COLO829 (cell line): ENCODE data around the gene MYLK4.
A peak's percentile ranks its signal among the peaks of the same experiment; 100 is the strongest.

ENCODE experiments used
- DNase-seq: peaks from one replicate; pipeline ENCODE4 v3.0.0; 2012; ENCODE audit warnings: low spot score

MYLK4 gene

DNA sequence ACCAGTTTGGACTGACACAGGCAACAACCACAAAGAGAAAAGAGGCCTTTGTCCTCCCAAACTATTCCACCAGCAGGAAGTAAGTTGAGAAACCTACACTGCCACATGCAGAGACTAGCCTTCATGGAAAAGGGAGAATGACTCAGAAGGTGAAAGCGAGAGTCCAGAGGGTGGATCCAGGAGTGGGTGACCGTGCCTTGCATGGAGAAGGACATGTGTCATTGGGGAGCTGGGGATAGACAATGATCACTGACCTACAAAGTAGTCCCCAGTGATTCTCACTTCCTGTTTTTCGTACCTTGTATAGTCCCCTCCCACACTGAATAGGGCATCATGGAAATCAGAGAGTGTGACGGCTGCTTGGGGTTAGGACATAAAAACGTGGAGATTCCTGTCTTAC, 91.9 kb downstream of the MYLK4 start:
- DNase-seq = peak; percentile 70

- no peak for DNase-seq
Measured at GRCh38 chr6:2656460-2657079, 94.2 kb downstream of the MYLK4 start.

- DNase-seq = no peak
Measured at GRCh38 chr6:2655844-2656433, 94.8 kb downstream of the MYLK4 start.

- no peak for DNase-seq
Measured at GRCh38 chr6:2653369-2654032, 97.2 kb downstream of the MYLK4 start.

DNA sequence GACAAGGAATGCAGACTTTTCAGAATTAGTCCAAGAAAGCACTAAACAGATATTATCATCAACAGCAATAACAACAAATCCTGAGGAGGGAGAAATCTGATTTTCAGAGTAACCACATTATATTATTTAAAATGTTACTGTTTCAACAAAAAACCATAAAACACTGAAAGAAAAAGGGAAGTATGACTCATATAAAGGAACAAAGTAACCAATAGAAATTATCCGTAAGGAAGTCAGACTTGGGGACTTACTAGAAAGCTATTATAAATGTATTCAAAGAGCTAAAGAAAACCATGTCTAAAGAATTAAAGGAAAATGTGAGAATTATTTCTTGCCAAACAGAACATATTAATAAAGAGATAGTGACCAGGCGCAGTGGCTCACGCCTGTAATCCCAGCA, 98.1 kb downstream of the MYLK4 start:
- no peak for DNase-seq

GRCh38 chr6:2651961-2652360, 98.8 kb downstream of the MYLK4 start:
- no peak for DNase-seq

GRCh38 chr6:2651536-2651935, 99.2 kb downstream of the MYLK4 start:
- DNase-seq = no peak

GRCh38 chr6:2646346-2646745, 104.4 kb downstream of the MYLK4 start:
- no peak for DNase-seq

GRCh38 chr6:2643935-2644539, 106.7 kb downstream of the MYLK4 start:
- DNase-seq = peak; percentile 53

- no peak for DNase-seq
Measured at GRCh38 chr6:2643130-2643529, 107.6 kb downstream of the MYLK4 start.

GRCh38 chr6:2641044-2641725, 109.5 kb downstream of the MYLK4 start:
- no peak for DNase-seq

DNA sequence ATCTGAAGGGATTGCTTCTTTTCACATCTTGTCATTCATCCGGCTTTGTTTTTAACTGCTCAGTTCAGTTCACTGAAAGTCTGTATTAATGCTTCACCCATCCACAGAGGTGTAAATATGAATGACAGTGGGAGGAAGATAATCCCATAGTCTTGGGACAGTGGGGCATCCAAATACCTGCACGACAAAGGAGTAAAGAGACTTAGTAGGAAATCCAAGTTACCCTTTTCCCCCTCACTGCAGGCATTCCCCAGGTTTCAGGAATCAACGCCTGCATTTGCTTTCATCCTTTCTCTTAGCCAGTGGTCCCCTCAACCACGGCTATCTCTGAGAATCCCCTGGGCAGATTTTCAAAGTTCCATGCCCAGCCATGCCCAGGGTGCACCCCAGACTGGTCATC, 110.2 kb downstream of the MYLK4 start:
- no peak for DNase-seq

- DNase-seq = no peak
Measured at GRCh38 chr6:2639896-2640295, 110.8 kb downstream of the MYLK4 start.

DNA sequence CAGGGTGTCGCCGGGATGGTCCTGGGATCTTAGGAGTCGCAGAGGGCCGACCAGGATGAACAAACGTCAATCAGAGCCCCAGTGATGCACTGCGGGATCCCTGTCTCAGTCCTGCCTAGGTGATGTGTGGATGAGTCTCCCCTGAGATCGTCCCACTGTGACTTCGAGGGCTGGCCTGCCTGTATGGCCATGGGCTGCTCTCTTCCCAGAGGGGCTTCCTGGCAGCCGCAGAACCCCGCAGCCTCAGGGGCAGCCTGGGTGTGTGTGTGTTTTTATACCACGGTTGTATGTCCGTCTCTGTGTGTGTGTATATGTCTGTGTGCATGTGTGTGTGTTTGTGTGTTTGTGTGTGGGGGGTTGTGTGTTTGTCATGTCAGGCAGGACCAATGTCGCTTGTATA, 111.6 kb downstream of the MYLK4 start:
- DNase-seq = no peak

GRCh38 chr6:2636672-2637071, 114.0 kb downstream of the MYLK4 start:
- no peak for DNase-seq

GRCh38 chr6:2635911-2636310, 114.8 kb downstream of the MYLK4 start:
- DNase-seq = no peak

DNA sequence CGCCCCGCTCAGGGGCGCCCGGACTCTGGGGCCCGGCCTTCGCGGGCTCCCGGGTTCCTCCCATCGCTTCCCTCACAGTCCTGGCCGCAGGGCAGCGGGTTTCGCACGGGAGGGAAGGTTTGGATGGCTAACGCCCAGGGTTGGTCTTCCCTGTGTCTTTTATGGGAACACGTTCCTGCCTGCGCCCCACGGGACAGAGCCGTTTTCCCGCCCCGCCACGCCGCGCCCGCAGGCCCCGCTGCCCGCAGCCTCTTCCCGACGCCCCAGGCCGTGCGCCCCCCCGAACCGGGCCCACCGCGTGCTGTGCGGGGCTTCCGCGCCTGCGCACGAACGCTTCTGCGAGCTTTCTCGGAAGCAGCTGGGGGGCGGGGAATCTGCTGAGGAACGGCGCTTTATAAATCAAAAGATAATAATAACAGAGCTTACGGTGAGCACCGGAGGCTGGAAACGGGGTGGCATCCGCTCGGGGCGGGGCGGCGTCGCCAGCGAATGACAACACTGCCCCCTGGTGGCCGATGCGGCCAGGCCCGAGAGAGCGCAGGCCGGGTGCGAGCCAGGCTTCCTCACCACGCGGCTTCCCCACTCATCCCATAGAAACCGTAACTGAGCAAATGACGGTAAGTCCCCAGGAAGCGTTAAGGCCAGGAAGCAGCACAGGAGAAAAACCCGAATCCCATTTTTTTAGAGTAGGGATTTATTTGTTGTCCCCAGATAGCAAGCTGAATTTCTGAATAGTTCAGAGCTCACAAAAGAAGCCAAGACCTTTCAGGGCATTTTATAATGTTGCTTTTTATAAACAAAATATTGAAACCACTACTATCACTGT, 116.4 kb downstream of the MYLK4 start:
- peak; percentile 73 for DNase-seq

DNA sequence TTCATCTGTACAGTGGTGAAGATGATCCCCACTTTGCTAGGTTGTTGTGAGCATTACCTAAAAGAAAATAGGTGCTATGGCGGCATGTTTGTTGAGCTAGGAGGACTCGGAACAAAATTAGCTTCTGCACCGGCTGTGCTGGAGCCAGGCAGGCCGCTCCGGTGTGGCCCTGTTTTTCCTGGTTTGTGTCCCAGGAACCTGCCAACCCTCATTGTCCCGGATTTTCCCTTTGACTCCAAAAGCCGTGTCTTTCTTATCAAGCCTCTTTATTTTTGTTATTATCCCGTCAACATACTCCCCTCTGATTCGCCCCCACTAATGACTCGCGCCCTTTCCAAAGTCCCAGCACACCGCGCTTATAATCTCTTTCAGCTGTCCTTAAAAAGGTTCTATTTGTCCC, 117.0 kb downstream of the MYLK4 start:
- no peak for DNase-seq

DNA sequence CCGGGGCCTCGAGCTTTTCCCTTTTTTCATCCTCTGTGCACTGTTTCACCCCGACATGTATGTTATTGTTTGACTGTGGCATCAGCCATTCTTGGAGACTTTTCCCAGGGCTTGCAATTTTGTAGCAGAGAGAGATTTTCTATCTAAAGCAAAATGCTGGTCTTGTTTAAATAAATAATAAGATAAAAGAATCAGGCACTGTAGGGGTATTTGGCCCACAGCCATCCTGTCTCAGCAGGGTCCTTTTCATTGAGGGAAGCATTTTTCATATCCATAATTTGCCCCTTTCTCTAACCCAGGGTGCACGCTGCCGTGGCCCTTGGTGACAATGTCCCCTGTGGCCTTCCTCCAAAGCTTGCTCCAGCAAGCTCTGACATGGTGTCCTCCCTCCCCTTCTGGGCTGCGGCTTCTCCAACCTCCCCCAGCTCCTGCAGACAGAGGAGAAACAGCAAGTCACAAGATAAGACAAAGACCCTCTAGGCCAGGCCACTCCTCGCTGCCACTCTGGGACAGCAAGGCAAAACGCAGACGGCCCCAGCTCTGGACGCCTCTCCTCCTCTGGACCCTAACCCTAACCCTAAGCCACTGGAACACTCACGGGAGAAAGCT, 117.6 kb downstream of the MYLK4 start:
- no peak for DNase-seq

DNA sequence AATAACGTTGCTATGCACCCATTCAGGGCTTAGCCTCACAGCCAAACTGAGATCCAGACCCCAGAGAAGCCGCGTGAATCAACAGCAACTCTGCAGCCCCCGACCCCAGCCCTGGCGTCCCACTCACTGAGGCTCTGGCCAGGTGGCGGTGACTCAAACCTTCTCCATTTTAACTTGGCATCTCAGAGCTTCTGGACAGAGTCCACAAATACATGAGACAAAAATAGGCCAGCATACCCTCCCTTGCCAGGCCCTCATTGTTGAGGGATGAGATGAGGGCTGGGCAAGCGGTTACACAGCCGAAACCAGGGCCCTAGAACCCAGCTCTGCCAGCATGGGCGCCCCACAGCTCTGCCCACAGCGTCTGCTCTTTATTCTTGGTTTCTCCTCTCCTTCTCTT, 118.4 kb downstream of the MYLK4 start:
- no peak for DNase-seq

DNA sequence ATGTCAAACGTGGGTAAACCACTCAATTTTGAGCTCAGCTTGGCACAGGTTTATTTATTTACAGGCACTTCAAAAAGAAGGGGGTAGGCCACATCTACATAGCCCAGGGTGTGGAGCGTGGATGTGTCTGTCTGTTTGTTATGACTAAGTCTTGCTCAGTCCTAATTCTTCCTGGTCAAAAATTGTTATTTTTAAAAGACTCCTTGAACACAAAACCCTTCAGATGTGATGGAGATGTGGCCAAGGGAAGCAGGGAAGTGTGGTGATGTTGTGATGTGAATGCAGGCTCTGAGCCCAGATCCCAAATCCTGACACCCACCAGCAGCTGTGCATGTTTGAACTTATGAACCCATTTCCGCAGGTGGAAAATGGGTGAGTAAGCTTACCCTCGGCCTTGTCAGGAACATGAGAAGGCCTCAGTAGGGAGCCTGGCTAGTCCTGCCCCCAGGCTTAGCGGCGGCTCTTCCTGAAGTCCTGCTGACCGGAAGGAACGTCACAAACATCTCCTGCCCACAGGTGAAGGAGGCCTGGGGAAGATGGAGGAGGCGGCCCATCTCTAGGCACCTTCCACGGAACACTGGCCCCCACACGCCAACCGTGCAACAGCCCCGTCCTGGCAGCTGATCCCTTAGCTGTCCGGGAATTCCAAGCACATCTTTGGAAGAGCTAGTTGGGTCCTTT, 119.7 kb downstream of the MYLK4 start:
- DNase-seq = no peak
